GM23248 (cell line): ENCODE data around the gene CSTPP1. TPM values are rescaled to one million over a fixed set of nuclear protein-coding genes. Genes with fewer than 3 reads are reported as not detected.

ENCODE experiments used
- DNase-seq: peaks from one replicate; pipeline ENCODE4 v3.0.0-alpha.2; 2015
- H2AFZ ChIP-seq: fragments of 200-600 bp; sonication (generic); 2 replicates; pipeline ENCODE4 v1.6.1; 2016; ENCODE audit warnings: antibody characterized with exemption
- H3F3A ChIP-seq: fragments of 200-600 bp; sonication (generic); 2 replicates; pipeline ENCODE4 v1.6.1; 2016; ENCODE audit warnings: mild to moderate bottlenecking, antibody characterized with exemption, mixed run types; ENCODE audit not compliant: insufficient read depth
- H3K27ac ChIP-seq: fragments of 200-600 bp; sonication (generic); 2 replicates; pipeline ENCODE4 v1.5.1; 2016; ENCODE audit warnings: mild to moderate bottlenecking
- H3K27me3 ChIP-seq: fragments of 200-600 bp; sonication (generic); replicated peaks from 2 replicates; pipeline ENCODE4 v1.6.1; 2016; ENCODE audit warnings: mild to moderate bottlenecking; ENCODE audit not compliant: insufficient read depth
- H3K36me3 ChIP-seq: fragments of 200-600 bp; sonication (generic); 2 replicates; pipeline ENCODE4 v1.6.1; 2016; ENCODE audit warnings: low read depth, mild to moderate bottlenecking
- H3K4me1 ChIP-seq: fragments of 200-600 bp; sonication (generic); 2 replicates; pipeline ENCODE4 v1.6.1; 2016; ENCODE audit warnings: mild to moderate bottlenecking; ENCODE audit not compliant: insufficient read depth
- H3K4me2 ChIP-seq: fragments of 200-600 bp; sonication (generic); one replicate; pipeline ENCODE4 v1.6.1; 2016; ENCODE audit warnings: mild to moderate bottlenecking; ENCODE audit not compliant: unreplicated experiment
- H3K4me3 ChIP-seq: fragments of 200-600 bp; sonication (generic); 2 replicates; pipeline ENCODE4 v1.5.1; 2016; ENCODE audit warnings: mild to moderate bottlenecking
- H3K79me2 ChIP-seq: fragments of 200-600 bp; sonication (generic); 2 replicates; pipeline ENCODE4 v1.6.1; 2016; ENCODE audit warnings: mild to moderate bottlenecking; ENCODE audit not compliant: insufficient read depth
- H3K9ac ChIP-seq: fragments of 200-600 bp; sonication (generic); 2 replicates; pipeline ENCODE4 v1.6.1; 2016; ENCODE audit warnings: mild to moderate bottlenecking
- H3K9me2 ChIP-seq: fragments of 200-600 bp; sonication (generic); 2 replicates; pipeline ENCODE4 v1.6.1; 2016; ENCODE audit warnings: mixed run types, mild to moderate bottlenecking, moderate library complexity; ENCODE audit not compliant: insufficient read depth
- H3K9me3 ChIP-seq: fragments of 200-600 bp; sonication (generic); one replicate; pipeline ENCODE4 v1.6.1; 2017; ENCODE audit warnings: low read depth
- H4K20me1 ChIP-seq: fragments of 200-600 bp; sonication (generic); 2 replicates; pipeline ENCODE4 v1.6.0; 2016; ENCODE audit not compliant: insufficient read depth
- EZH2 ChIP-seq: fragments of 200-600 bp; sonication (generic); IDR thresholded peaks from 2 replicates; pipeline ENCODE4 v1.6.1; 2018; ENCODE audit warnings: antibody characterized with exemption, mild to moderate bottlenecking; ENCODE audit not compliant: insufficient read depth, poor library complexity, severe bottlenecking
- EZH2phosphoT487 ChIP-seq: fragments of 200-600 bp; sonication (generic); IDR thresholded peaks from 2 replicates; pipeline ENCODE4 v1.6.1; 2018; ENCODE audit warnings: antibody characterized with exemption, moderate library complexity, mild to moderate bottlenecking, low read depth; ENCODE audit not compliant: insufficient read depth
- WGBS, 2 experiments: methylation state at CpG; one replicate each; pipeline ENCODE4 v1.1.6; 2015 to 2017; ENCODE audit warnings: low lambda C conversion rate in 2 of 2, low coverage in 1 of 2; ENCODE audit errors: missing lambda C conversion rate in 2 of 2; 5-methylcytosine and 5-hydroxymethylcytosine counted together
- in situ Hi-C: fragments of 300-500 bp; cut with MboI; formaldehyde crosslinking; loops from 2 replicates; pipeline ENCODE4 v1.15.0; 2020
- polyA plus RNA-seq: library from polyadenylated mRNA; unstranded; fragments of >200 nt; fragmentation: Nextera tagmentation; extraction: Ambion mirVana; gene quantifications from 2 replicates; pipeline ENCODE4 v1.2.1, GENCODE V29; 2016
- total RNA-seq: library from RNA; depleted of rRNA; stranded (reverse); fragments of >200 nt; shearing (Covaris generic); gene quantifications from 2 replicates; pipeline ENCODE4 v1.2.3, GENCODE V29; 2014

Gene CSTPP1
- total and polyA plus RNA-seq, 2 experiments from 2014 or later: 21.7 to 39.9 TPM

DNA sequence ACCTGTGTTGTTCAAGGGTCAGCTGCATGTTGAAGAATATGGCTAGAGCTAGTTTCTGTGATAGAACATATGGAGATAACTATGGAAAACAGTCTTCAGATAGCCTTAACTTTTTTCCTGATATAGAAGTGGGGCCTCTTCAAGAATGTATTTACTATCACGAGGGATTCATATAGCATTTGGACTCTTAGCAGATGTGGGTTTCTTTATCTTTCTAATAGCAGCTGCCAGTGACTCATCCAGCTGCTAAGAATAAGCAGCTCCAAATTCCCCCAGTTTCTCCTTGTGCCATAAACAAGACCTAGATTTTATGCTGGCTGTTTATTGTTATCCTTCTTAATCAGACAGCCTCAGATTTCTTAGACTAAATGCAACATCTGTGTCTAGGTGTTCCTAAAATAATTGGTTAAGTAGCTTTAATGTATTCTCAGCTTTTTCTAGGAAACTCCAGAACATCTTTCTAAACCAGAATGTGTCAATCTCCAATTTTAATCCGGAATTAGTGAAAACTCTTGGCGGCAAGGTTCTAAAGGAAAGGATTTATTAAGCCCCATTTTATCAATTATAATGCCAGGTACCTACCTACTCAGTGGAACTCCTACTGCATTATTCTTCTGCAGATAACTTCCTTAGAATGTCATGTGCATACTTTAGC is 119.8 kb downstream of the CSTPP1 start:
- in situ Hi-C loops: no loop called here
- DNase-seq: peak; percentile 80
- Histone ChIP-seq H3K4me2 (peak overlapping the region; percentile 10), H3K4me3 (no peak overlapping the region), H3K27me3 (no peaks in the 10 kb centered on the region), H3K9me2 (no peaks in the 10 kb centered on the region), H3K4me1 (peaks cover 19% of the 10 kb centered on the region), H3F3A (peaks cover 6% of the 10 kb centered on the region; the same call in 1 of the 2 replicates), H4K20me1 (no peaks in the 10 kb centered on the region), H3K9me3 (no peaks in the 10 kb centered on the region), H3K27ac (no peak overlapping the region), H3K79me2 (no peaks in the 10 kb centered on the region), H3K36me3 (no peaks in the 10 kb centered on the region), H2AFZ (no peak overlapping the region), H3K9ac (no peak overlapping the region)
- WGBS, 2 experiments: 37 to 41% methylated on average over 3 of the region's 3 CpGs
- TF ChIP-seq EZH2: no peak
- TF ChIP-seq EZH2phosphoT487: no peak

DNA sequence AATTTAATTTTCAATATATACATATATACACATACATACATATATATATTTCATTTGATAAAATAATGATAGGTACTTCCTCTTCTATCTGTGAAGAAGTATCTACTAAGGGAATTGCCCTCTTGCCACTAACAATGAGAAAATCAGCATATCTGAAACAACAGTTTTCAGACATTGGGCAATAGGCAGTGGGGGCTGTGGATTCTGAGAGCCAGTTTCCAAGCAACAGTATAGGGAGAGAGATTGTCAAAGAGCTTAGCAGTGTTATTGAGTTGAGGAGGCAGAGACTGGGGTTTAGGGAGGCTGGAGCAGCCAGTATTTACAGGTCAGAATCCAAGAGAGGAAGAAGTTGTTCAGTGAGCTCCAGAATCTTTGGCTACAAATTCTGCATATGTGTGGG is 120.8 kb downstream of the CSTPP1 start:
- Histone ChIP-seq H3F3A (peaks cover 6% of the 10 kb centered on the region; the same call in 1 of the 2 replicates), H3K79me2 (no peaks in the 10 kb centered on the region), H3K9ac (no peak overlapping the region), H4K20me1 (no peaks in the 10 kb centered on the region), H3K27me3 (no peaks in the 10 kb centered on the region), H2AFZ (no peak overlapping the region), H3K27ac (no peak overlapping the region), H3K36me3 (no peaks in the 10 kb centered on the region), H3K4me2 (no peak overlapping the region), H3K9me2 (no peaks in the 10 kb centered on the region), H3K9me3 (no peaks in the 10 kb centered on the region), H3K4me1 (peaks cover 19% of the 10 kb centered on the region), H3K4me3 (no peak overlapping the region)
- TF ChIP-seq EZH2: no peak
- no peak for TF ChIP-seq EZH2phosphoT487
- in situ Hi-C loops: no loop called here
- DNase-seq: peak; percentile 8

DNA sequence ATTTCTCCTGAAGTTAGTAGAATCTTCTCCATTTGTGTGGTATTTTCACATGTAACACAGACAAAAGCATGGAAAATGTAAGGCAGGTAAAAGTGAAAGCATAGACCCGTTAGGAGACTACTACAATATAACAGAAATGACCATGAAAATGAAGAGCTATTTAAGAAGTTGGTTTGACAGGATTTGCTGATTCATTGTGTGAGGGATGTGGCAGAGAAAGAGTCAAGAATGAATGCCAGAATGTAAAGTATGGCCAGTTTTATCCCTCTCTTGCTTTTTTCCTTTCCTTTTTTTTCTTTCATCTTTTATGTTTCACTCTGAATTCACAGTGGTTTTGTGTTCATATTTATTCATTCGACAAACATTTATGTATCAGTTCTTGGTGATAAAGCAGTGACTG is 124.2 kb downstream of the CSTPP1 start:
- TF ChIP-seq EZH2: no peak
- no peak for TF ChIP-seq EZH2phosphoT487
- DNase-seq: peak; percentile 37
- peaks cover 6% of the 10 kb centered on the region; the same call in 1 of the 2 replicates for H3F3A ChIP-seq
- H3K27me3 ChIP-seq: no peaks in the 10 kb centered on the region
- no peak overlapping the region for H3K9ac ChIP-seq
- no peak overlapping the region for H3K4me3 ChIP-seq
- no peaks in the 10 kb centered on the region for H3K79me2 ChIP-seq
- H3K4me1 ChIP-seq: peaks cover 17% of the 10 kb centered on the region
- H3K27ac ChIP-seq: no peak overlapping the region
- no peaks in the 10 kb centered on the region for H3K9me2 ChIP-seq
- 64 to 70% methylated on average over 2 of the region's 2 CpGs for WGBS, 2 experiments
- H2AFZ ChIP-seq: peak overlapping the region; percentile 7; the same call in 1 of the 2 replicates
- no peaks in the 10 kb centered on the region for H3K9me3 ChIP-seq
- in situ Hi-C loops: no loop called here
- no peak overlapping the region for H3K4me2 ChIP-seq
- no peaks in the 10 kb centered on the region for H3K36me3 ChIP-seq
- no peaks in the 10 kb centered on the region for H4K20me1 ChIP-seq

DNA sequence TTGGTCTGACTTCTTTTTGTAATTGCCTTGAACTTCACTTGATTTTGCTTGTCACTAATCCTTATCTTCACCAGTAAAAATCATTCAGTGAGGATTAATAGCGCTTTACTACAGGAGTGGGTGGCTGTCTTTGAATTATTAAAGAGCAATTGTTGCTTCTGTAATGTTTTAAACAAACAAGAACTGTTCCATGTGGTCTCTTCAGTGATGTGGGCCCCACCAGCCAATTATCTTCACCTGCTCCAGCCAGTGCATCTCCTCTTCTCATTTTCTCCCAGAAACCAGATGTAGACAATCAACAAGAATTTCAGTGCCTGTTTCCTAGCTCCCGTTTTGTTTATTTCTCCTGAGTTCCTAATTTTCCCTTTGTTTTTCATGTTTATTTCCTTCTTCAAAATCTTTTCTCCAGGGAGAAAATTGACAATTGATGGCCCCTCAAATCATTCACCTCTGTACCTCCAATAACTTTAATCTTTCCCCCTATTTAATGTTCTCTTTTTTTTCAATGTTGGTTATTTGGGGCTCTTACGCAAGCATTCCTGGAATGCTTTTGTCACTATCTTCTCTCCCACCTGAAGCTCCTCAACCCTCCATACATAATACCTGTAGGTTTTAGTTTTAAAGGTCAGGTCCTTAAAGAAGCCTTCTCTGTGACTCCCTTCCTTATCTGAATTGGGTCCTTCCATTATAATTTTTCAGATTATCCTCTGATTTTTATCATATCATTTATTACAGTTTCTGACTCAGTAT is 125.0 kb downstream of the CSTPP1 start:
- no peak overlapping the region for H3K4me2 ChIP-seq
- H3K36me3 ChIP-seq: no peaks in the 10 kb centered on the region
- 97 to 99% methylated on average over 3 of the region's 3 CpGs for WGBS, 2 experiments
- no peaks in the 10 kb centered on the region for H3K27me3 ChIP-seq
- no peak overlapping the region for H3K27ac ChIP-seq
- no peaks in the 10 kb centered on the region for H3K79me2 ChIP-seq
- peaks cover 2% of the 10 kb centered on the region; the same call in 1 of the 2 replicates for H3F3A ChIP-seq
- H3K4me1 ChIP-seq: peaks cover 10% of the 10 kb centered on the region
- H4K20me1 ChIP-seq: no peaks in the 10 kb centered on the region
- no peak overlapping the region for H3K4me3 ChIP-seq
- H3K9me2 ChIP-seq: no peaks in the 10 kb centered on the region
- no peaks in the 10 kb centered on the region for H3K9me3 ChIP-seq
- in situ Hi-C loops: no loop called here
- TF ChIP-seq EZH2phosphoT487 (no peak), EZH2 (no peak)
- no peak for DNase-seq
- H2AFZ ChIP-seq: no peak overlapping the region
- H3K9ac ChIP-seq: no peak overlapping the region
